C4-2B (cell line): ENCODE data around the gene WBP11.

Experiments used
- H3K27ac ChIP-seq: fragments of 450-650 bp; 2 replicates; pipeline ENCODE4 v1.5.1; 2017
- ZFX ChIP-seq: fragments of 450-650 bp; IDR thresholded peaks from 2 replicates; pipeline ENCODE4 v1.6.1; 2017
- TF ChIP-seq, protein P1 (sequence below): fragments of 450-650 bp; conservative IDR thresholded peaks from 2 replicates; pipeline ENCODE4 v1.5.1; 2017; ENCODE audit warnings: mild to moderate bottlenecking

The WBP11 gene

DNA sequence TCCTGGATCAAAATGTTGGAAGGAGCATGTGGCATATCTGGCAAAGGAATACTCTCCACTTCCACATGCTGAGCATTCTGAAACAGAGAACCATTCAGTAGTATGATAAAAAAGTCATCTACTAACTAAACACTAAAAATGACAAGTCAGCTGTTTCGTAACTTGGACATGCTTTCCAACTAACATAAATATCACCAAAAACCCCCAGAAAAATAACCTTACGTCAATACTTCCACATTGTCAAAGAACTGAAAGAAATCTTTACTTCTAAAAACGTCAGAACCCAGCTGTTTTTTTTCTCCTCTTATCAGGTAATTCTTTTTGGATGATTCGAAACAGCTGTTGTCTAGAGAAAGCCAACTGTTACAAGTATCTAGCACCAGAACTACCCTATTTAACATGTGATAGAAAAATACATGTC lies 8.2 kb downstream of the WBP11 start:
- TF ChIP-seq, protein P1, sequence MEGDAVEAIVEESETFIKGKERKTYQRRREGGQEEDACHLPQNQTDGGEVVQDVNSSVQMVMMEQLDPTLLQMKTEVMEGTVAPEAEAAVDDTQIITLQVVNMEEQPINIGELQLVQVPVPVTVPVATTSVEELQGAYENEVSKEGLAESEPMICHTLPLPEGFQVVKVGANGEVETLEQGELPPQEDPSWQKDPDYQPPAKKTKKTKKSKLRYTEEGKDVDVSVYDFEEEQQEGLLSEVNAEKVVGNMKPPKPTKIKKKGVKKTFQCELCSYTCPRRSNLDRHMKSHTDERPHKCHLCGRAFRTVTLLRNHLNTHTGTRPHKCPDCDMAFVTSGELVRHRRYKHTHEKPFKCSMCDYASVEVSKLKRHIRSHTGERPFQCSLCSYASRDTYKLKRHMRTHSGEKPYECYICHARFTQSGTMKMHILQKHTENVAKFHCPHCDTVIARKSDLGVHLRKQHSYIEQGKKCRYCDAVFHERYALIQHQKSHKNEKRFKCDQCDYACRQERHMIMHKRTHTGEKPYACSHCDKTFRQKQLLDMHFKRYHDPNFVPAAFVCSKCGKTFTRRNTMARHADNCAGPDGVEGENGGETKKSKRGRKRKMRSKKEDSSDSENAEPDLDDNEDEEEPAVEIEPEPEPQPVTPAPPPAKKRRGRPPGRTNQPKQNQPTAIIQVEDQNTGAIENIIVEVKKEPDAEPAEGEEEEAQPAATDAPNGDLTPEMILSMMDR, result no peak
- no peak for TF ChIP-seq ZFX
- no peak overlapping the region for H3K27ac ChIP-seq

- TF ChIP-seq, protein P1, result no peak
- no peak for TF ChIP-seq ZFX
- no peak overlapping the region for H3K27ac ChIP-seq
Observed at GRCh38 chr12:14785568-14785967, 17.7 kb downstream of the WBP11 start.

DNA sequence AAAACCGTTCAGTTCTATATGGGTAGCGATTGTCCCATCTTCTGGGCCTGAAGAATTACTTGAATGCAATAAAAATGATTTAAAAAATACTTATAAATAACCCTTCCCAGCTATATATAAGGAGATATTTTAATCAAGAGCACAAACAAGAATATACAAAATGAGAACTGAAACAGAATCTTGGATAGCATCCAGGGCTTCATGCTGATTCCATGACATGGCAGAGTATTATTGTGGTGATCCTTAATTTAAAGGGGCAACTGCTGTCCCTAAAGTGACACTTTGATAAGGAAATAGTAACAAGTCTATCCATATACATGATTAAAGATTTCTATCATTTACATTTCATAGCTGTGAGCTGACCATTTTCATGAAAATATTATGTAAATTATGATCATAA lies 18.8 kb downstream of the WBP11 start:
- TF ChIP-seq, protein P1, result no peak
- no peak for TF ChIP-seq ZFX
- H3K27ac ChIP-seq, result no peak overlapping the region

GRCh38 chr12:14782756-14783155 lies 20.5 kb downstream of the WBP11 start:
- no peak overlapping the region for H3K27ac ChIP-seq
- TF ChIP-seq, protein P1, result no peak
- TF ChIP-seq ZFX, result no peak

DNA sequence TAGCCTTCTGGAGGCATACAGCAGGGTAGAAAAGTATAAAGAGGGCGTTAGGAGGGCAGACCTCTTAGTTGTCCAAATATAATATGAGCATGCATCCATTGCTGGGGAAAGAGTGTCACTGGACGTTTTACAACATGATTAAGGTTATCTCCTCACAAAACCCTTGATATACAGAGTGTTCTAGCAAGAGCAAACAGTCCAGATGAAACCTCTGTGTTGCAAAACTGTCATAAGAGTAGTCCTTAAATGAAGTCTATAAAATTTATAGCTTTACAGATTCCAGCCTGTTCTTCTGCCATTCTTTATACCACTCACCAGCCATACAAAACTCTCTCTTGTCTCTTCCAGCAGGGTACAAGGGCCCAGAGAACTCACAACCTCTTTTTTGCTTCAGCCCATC lies 21.7 kb downstream of the WBP11 start:
- H3K27ac ChIP-seq, result no peak overlapping the region
- TF ChIP-seq ZFX, result no peak
- TF ChIP-seq, protein P1, result no peak

GRCh38 chr12:14780859-14781258 lies 22.4 kb downstream of the WBP11 start:
- no peak for TF ChIP-seq ZFX
- TF ChIP-seq, protein P1, result no peak
- H3K27ac ChIP-seq, result no peak overlapping the region

DNA sequence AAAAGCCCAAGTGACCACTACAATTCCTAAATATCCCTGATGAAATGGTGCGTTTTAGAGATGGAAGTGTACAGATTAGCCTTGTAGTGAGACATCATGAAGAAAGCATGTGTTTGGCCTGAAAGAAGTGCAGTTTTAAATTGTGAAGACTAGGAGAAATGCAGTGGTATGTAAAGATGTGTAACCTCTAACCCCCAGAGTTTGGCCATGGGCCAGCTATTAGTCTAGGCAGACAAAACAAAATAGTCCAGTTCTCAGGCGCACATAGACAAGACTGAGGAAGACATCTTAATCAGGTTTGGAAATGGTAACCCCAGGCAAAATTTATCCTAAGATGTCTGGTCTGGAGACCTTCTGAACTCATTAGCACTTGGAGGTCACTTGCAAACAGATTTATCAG lies 23.4 kb downstream of the WBP11 start:
- TF ChIP-seq ZFX, result no peak
- TF ChIP-seq, protein P1, result no peak
- no peak overlapping the region for H3K27ac ChIP-seq
